Measurements from ENCODE around the gene PIK3C2G. TPM values are rescaled to one million over a fixed set of nuclear protein-coding genes. Genes with fewer than 3 reads are reported as not detected.
"Not testable (repeated sequence)": the region's sequence is repeated elsewhere in the genome, so short reads cannot be mapped to it uniquely, and the experiment has no call there.

Gene PIK3C2G
- total RNA-seq, 1 donor from 2014 or later, result not detected

- H3K36me3 ChIP-seq, result no peaks in the 10 kb centered on the region
- H3F3A ChIP-seq (ENCODE audit: low read depth), result no peaks in the 10 kb centered on the region
- H4K20me1 ChIP-seq (ENCODE audit: low read depth), result no peaks in the 10 kb centered on the region
- H3K4me1 ChIP-seq, result no peaks in the 10 kb centered on the region
- no peak overlapping the region for H3K9ac ChIP-seq
- no peaks in the 10 kb centered on the region for H3K79me2 ChIP-seq (ENCODE audit: low read depth)
- Mint-ChIP-seq H3K9me3 (no peaks in the 10 kb centered on the region), H3K4me3 (no peak overlapping the region), H3K27ac (no peak overlapping the region), H3K36me3 (no peaks in the 10 kb centered on the region), H3K27me3 (ENCODE audit: insufficient read depth, low read depth) (no peaks in the 10 kb centered on the region), H3K4me1 (no peaks in the 10 kb centered on the region)
- no peak overlapping the region for H3K4me3 ChIP-seq
- no peaks in the 10 kb centered on the region for H3K27me3 ChIP-seq
- peak; percentile 88 for DNase-seq (ENCODE audit: low spot score)
- TF ChIP-seq, protein P1, sequence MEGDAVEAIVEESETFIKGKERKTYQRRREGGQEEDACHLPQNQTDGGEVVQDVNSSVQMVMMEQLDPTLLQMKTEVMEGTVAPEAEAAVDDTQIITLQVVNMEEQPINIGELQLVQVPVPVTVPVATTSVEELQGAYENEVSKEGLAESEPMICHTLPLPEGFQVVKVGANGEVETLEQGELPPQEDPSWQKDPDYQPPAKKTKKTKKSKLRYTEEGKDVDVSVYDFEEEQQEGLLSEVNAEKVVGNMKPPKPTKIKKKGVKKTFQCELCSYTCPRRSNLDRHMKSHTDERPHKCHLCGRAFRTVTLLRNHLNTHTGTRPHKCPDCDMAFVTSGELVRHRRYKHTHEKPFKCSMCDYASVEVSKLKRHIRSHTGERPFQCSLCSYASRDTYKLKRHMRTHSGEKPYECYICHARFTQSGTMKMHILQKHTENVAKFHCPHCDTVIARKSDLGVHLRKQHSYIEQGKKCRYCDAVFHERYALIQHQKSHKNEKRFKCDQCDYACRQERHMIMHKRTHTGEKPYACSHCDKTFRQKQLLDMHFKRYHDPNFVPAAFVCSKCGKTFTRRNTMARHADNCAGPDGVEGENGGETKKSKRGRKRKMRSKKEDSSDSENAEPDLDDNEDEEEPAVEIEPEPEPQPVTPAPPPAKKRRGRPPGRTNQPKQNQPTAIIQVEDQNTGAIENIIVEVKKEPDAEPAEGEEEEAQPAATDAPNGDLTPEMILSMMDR (IDR thresholded peaks at IDR 0.05), result peak; percentile 91
- TF ChIP-seq EZH2 (IDR thresholded peaks at IDR 0.05), result no peak
- no peaks in the 10 kb centered on the region for H3K9me3 ChIP-seq (ENCODE audit: low read depth)
- H3K27ac ChIP-seq, result no peak overlapping the region
- peak overlapping the region; percentile 30 for H2AFZ ChIP-seq (replicated peaks)
- no peak overlapping the region for H3K4me2 ChIP-seq
Measured at GRCh38 chr12:18250313-18250916, 10.9 kb upstream of the PIK3C2G start.

- H3K4me1 Mint-ChIP-seq, result no peaks in the 10 kb centered on the region
- no peaks in the 10 kb centered on the region for H3F3A ChIP-seq (ENCODE audit: low read depth)
- H3K4me1 ChIP-seq, result no peaks in the 10 kb centered on the region
- no peak overlapping the region for H3K9ac ChIP-seq
- no peaks in the 10 kb centered on the region for H3K9me3 Mint-ChIP-seq
- no peaks in the 10 kb centered on the region for H3K36me3 Mint-ChIP-seq
- H3K27me3 ChIP-seq, result no peaks in the 10 kb centered on the region
- no peaks in the 10 kb centered on the region for H3K9me3 ChIP-seq (ENCODE audit: low read depth)
- no peaks in the 10 kb centered on the region for H4K20me1 ChIP-seq (ENCODE audit: low read depth)
- no peak overlapping the region for H3K4me2 ChIP-seq
- H3K27me3 Mint-ChIP-seq (ENCODE audit: insufficient read depth, low read depth), result no peaks in the 10 kb centered on the region
- no peak overlapping the region for H3K4me3 Mint-ChIP-seq
- H3K27ac ChIP-seq, result no peak overlapping the region
- no peak for DNase-seq (ENCODE audit: low spot score)
- H3K4me3 ChIP-seq, result no peak overlapping the region
- TF ChIP-seq, protein P1 (IDR thresholded peaks at IDR 0.05), result no peak
- no peak for TF ChIP-seq EZH2phosphoT487 (IDR thresholded peaks at IDR 0.05)
- no peak for TF ChIP-seq EZH2 (IDR thresholded peaks at IDR 0.05)
- no peak overlapping the region for H3K27ac Mint-ChIP-seq
- no peak overlapping the region for H2AFZ ChIP-seq (replicated peaks)
- H3K36me3 ChIP-seq, result no peaks in the 10 kb centered on the region
- H3K79me2 ChIP-seq (ENCODE audit: low read depth), result no peaks in the 10 kb centered on the region
Measured at GRCh38 chr12:18254081-18254480, 7.2 kb upstream of the PIK3C2G start.

DNA sequence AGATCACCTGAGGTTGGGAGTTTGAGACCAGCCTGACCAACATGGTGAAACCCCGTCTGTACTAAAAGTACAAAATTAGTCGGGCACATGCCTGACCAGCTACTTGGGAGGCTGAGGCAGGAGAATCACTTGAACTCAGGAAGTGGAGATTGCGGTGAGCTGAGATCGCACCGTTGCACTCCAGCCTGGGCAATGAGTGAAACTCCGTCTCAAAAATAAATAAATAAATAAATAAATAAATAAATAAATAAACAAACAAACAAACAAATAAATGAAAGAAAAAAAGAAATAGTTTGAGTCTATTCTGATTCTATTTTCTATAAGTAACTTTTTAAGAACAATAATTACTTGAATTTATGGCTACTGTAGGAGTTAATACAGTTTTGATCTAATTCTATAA, 6.3 kb upstream of the PIK3C2G start:
- DNase-seq (ENCODE audit: low spot score), result not testable (repeated sequence)

GRCh38 chr12:18257251-18257650, 4.1 kb upstream of the PIK3C2G start:
- Histone ChIP-seq H3K36me3 (no peaks in the 10 kb centered on the region), H3K27me3 (no peaks in the 10 kb centered on the region), H3K4me2 (no peak overlapping the region), H3K27ac (no peak overlapping the region), H3K79me2 (ENCODE audit: low read depth) (no peaks in the 10 kb centered on the region), H3K4me3 (no peak overlapping the region), H3F3A (ENCODE audit: low read depth) (no peaks in the 10 kb centered on the region), H3K4me1 (no peaks in the 10 kb centered on the region), H2AFZ (replicated peaks) (no peak overlapping the region), H4K20me1 (ENCODE audit: low read depth) (no peaks in the 10 kb centered on the region), H3K9ac (no peak overlapping the region), H3K9me3 (ENCODE audit: low read depth) (no peaks in the 10 kb centered on the region)
- DNase-seq (ENCODE audit: low spot score), result no peak
- H3K4me3 Mint-ChIP-seq, result no peak overlapping the region
- H3K27ac Mint-ChIP-seq, result no peak overlapping the region
- TF ChIP-seq, protein P1 (IDR thresholded peaks at IDR 0.05), result no peak
- TF ChIP-seq EZH2 (IDR thresholded peaks at IDR 0.05) (no peak), EZH2phosphoT487 (IDR thresholded peaks at IDR 0.05) (no peak)
- no peaks in the 10 kb centered on the region for H3K27me3 Mint-ChIP-seq (ENCODE audit: insufficient read depth, low read depth)
- peaks cover 7% of the 10 kb centered on the region for H3K4me1 Mint-ChIP-seq
- H3K36me3 Mint-ChIP-seq, result no peaks in the 10 kb centered on the region
- no peaks in the 10 kb centered on the region for H3K9me3 Mint-ChIP-seq

More for the DNA sequence above, 6.3 kb upstream of the PIK3C2G start:
- H3K4me1 Mint-ChIP-seq; H3K27ac Mint-ChIP-seq; H3K27ac ChIP-seq; H3K27me3 Mint-ChIP-seq (ENCODE audit: insufficient read depth, low read depth); H3F3A ChIP-seq (ENCODE audit: low read depth); H3K9ac ChIP-seq; H3K9me3 ChIP-seq (ENCODE audit: low read depth); H3K4me1 ChIP-seq; H3K4me3 Mint-ChIP-seq; H3K36me3 ChIP-seq; H4K20me1 ChIP-seq (ENCODE audit: low read depth); H3K4me2 ChIP-seq; H3K9me3 Mint-ChIP-seq; H3K36me3 Mint-ChIP-seq; H3K4me3 ChIP-seq; H2AFZ ChIP-seq (replicated peaks); H3K79me2 ChIP-seq (ENCODE audit: low read depth); H3K27me3 ChIP-seq: not testable (repeated sequence)
